ENCODE data around the gene PAX7. TPM values are rescaled to one million over a fixed set of nuclear protein-coding genes. Genes with fewer than 3 reads are reported as not detected.

Gene PAX7
- total RNA-seq, 2 experiments from 2014 or later, result not detected

- no peak for ATAC-seq (ENCODE audit: poor library complexity)
- no peak overlapping the region for H3K4me3 Mint-ChIP-seq
Observed at GRCh38 chr1:18712252-18712600, 81.6 kb downstream of the PAX7 start.

GRCh38 chr1:18714404-18715175 is 83.9 kb downstream of the PAX7 start:
- ChIA-PET CTCF (no interaction called here), POLR2A (no interaction called here)
- Mint-ChIP-seq H3K27ac (no peak overlapping the region), H3K4me3 (no peak overlapping the region), H3K4me1 (ENCODE audit: low read depth) (no peaks in the 10 kb centered on the region), H3K27me3 (peaks cover 70% of the 10 kb centered on the region), H3K36me3 (ENCODE audit: low read depth) (no peaks in the 10 kb centered on the region), H3K9me3 (no peaks in the 10 kb centered on the region)
- no peak for DNase-seq
- Histone ChIP-seq H3K4me3 (ENCODE audit: low read length) (no peak overlapping the region), H3K27ac (ENCODE audit: low read depth in 1 of 2, low read length in 2 of 2) (no peak overlapping the region), H3K36me3 (ENCODE audit: insufficient read depth, low read length) (no peaks in the 10 kb centered on the region), H3K9me3 (ENCODE audit: control insufficient read depth in 1 of 2, insufficient read depth in 1 of 2, low read length in 2 of 2) (peaks cover 0 to 4% of the 10 kb centered on the region in 2 experiments), H3K4me1 (ENCODE audit: insufficient read depth, low read length) (no peaks in the 10 kb centered on the region), H3K27me3 (ENCODE audit: control insufficient read depth in 1 of 2, insufficient read depth in 2 of 2, low read length in 2 of 2) (peaks cover 27 to 52% of the 10 kb centered on the region in 2 experiments)
- TF ChIP-seq, protein P1, sequence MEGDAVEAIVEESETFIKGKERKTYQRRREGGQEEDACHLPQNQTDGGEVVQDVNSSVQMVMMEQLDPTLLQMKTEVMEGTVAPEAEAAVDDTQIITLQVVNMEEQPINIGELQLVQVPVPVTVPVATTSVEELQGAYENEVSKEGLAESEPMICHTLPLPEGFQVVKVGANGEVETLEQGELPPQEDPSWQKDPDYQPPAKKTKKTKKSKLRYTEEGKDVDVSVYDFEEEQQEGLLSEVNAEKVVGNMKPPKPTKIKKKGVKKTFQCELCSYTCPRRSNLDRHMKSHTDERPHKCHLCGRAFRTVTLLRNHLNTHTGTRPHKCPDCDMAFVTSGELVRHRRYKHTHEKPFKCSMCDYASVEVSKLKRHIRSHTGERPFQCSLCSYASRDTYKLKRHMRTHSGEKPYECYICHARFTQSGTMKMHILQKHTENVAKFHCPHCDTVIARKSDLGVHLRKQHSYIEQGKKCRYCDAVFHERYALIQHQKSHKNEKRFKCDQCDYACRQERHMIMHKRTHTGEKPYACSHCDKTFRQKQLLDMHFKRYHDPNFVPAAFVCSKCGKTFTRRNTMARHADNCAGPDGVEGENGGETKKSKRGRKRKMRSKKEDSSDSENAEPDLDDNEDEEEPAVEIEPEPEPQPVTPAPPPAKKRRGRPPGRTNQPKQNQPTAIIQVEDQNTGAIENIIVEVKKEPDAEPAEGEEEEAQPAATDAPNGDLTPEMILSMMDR (IDR thresholded peaks at IDR 0.05), result no peak
- ATAC-seq (ENCODE audit: poor library complexity), result no peak
- intact Hi-C loops (cut with DNase I, micrococcal nuclease), result no loop called here

More at GRCh38 chr1:18712252-18712600, 81.6 kb downstream of the PAX7 start:
- Mint-ChIP-seq H3K4me1 (ENCODE audit: low read depth) (no peaks in the 10 kb centered on the region), H3K27ac (no peak overlapping the region), H3K27me3 (peaks cover 68% of the 10 kb centered on the region), H3K36me3 (ENCODE audit: low read depth) (no peaks in the 10 kb centered on the region), H3K9me3 (no peaks in the 10 kb centered on the region)
- DNase-seq, result no peak
- POLR2A ChIA-PET, result no interaction called here
- intact Hi-C loops (cut with DNase I, micrococcal nuclease), result no loop called here
- Histone ChIP-seq H3K27me3 (ENCODE audit: control insufficient read depth in 1 of 2, insufficient read depth in 2 of 2, low read length in 2 of 2) (peaks cover 9 to 34% of the 10 kb centered on the region in 2 experiments), H3K9me3 (ENCODE audit: control insufficient read depth in 1 of 2, insufficient read depth in 1 of 2, low read length in 2 of 2) (peaks cover 0 to 4% of the 10 kb centered on the region in 2 experiments), H3K36me3 (ENCODE audit: insufficient read depth, low read length) (no peaks in the 10 kb centered on the region), H3K4me1 (ENCODE audit: insufficient read depth, low read length) (no peaks in the 10 kb centered on the region), H3K27ac (ENCODE audit: low read depth in 1 of 2, low read length in 2 of 2) (no peak overlapping the region), H3K4me3 (ENCODE audit: low read length) (no peak overlapping the region)
- TF ChIP-seq, protein P1 (IDR thresholded peaks at IDR 0.05), result no peak
- CTCF ChIA-PET, result no interaction called here

DNA sequence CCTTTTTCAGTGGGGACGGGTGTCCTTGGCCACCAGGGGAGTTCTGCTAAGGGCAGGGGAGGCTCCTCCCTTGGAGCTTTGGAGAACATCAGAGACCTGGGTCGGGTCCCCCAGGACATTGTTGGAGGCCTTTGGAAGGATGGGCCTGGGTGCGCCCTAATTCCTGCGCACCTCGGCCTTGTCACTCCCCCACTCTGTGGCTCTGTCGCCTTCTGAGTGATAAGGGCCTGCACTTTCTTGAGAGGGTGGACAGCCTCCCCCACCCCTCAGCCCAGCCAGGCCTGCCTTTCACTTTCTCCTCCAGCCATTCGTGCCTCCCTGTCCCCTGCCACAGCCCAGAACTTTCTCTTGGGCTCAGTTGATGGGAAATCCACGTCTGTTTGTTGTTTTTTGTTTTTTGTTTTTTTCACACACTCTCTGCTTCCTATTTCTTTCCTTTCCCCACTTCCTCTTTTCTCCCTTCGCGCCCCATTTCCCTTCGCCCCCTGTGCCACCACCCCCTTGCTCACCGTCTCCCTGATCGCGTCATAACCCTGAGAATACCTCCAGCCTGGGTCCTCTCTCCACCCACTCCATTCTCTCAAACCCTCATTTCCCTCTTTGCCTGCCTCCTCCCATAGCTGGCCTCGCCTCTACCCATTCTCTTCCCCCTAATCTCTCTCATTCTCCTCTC is 85.6 kb downstream of the PAX7 start:
- Histone ChIP-seq H3K27ac (ENCODE audit: low read depth in 1 of 2, low read length in 2 of 2) (no peak overlapping the region), H3K27me3 (ENCODE audit: control insufficient read depth in 1 of 2, insufficient read depth in 2 of 2, low read length in 2 of 2) (peaks cover 27 to 66% of the 10 kb centered on the region in 2 experiments), H3K36me3 (ENCODE audit: insufficient read depth, low read length) (no peaks in the 10 kb centered on the region), H3K9me3 (ENCODE audit: control insufficient read depth in 1 of 2, insufficient read depth in 1 of 2, low read length in 2 of 2) (peaks cover 0 to 4% of the 10 kb centered on the region in 2 experiments), H3K4me1 (ENCODE audit: insufficient read depth, low read length) (no peaks in the 10 kb centered on the region), H3K4me3 (ENCODE audit: low read length) (no peak overlapping the region)
- TF ChIP-seq, protein P1 (IDR thresholded peaks at IDR 0.05), result no peak
- H3K36me3 Mint-ChIP-seq (ENCODE audit: low read depth), result no peaks in the 10 kb centered on the region
- CTCF ChIA-PET, result no interaction called here
- H3K4me3 Mint-ChIP-seq, result no peak overlapping the region
- intact Hi-C loops (cut with DNase I, micrococcal nuclease), result no loop called here
- H3K4me1 Mint-ChIP-seq (ENCODE audit: low read depth), result no peaks in the 10 kb centered on the region
- H3K27ac Mint-ChIP-seq, result no peak overlapping the region
- peaks cover 79% of the 10 kb centered on the region for H3K27me3 Mint-ChIP-seq
- POLR2A ChIA-PET, result no interaction called here
- no peaks in the 10 kb centered on the region for H3K9me3 Mint-ChIP-seq
- ATAC-seq (ENCODE audit: poor library complexity) (no peak), DNase-seq (no peak)
